TTC549 (cell line): ENCODE measurements around the gene TTC39B.

ENCODE experiments used
- FAIRE-seq: peaks from 2 replicates; lab custom pipeline; 2012; peaks lifted over from hg19 to GRCh38; lab: Jason Lieb, UNC

The TTC39B gene

DNA sequence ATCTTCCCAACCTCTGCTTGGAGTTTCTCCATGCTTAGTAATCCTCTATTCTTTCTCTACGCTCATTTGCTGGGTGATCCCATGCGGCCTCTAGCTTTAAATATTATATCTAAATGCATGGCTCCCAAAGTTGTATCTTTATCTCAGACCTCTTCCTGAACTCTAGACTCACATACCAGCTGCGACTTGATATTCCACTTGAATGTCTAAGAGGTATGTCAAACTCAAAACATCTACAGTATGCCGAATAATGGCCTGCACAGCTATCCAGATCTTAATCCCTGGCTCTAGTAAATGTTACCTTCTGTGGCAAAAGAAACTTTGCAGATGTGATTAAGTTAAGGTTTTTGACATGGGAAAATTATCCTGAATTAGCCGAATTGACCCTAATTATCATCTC lies 179.2 kb downstream of the TTC39B start:
- no peak for FAIRE-seq

DNA sequence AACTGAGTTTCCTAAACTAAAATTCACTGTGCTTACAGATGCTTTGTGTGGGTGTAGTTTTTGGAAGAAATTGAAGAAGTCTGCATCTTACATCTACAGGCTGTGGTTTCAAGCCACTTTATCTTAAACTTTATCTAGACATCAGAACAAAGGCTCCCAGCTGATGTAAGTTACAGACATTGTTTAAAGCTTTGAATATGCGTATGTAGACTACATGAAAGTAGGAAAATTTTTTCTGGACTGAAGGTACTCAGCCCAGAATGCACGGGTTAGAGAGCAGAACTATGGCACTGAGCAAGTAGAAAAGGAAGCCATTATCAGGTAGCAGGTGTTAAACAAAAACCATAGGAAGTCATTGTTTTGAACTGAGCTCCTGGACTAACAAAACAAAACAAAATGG lies 185.4 kb downstream of the TTC39B start:
- FAIRE-seq: no peak

DNA sequence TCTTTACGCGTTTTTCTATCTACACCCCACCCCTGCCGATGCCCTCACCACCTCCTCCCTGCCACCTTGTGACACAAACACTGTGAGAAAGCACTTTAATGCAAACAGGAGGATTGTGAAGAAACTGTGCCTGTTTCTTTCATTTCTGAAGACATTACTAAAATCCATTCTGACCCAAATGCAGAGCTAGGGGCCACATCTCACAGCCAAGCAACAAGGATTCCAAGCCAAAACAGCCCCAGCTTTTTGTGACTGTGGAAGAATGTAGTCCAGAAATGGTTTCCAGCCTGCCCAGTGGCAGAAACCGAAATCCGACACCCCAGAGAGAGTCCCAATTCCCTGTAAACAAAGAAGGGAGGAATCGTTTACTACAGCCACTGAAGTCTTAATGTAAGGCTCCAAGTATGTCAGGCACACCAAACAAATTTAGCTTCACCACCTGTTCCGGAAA lies 190.9 kb downstream of the TTC39B start:
- FAIRE-seq: no peak

DNA sequence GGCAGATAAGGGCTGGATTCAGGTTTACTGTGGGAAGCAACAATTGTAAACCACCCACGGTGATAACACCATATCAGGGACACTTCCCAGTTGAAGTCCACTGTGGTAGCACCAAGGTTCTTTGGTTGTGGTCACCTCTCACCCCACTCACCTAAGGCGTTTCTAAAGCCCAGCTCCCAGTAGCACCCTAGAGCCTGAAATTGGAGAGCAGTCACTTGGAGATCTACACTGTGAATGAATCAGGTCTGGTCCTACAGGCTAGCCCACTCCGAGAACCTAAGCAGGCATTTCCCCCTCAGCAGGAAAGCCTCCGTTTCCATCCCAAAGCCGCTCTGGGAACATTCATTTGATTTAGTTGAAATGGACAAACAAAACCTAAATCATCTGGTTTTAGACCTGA lies 191.3 kb downstream of the TTC39B start:
- FAIRE-seq: no peak

DNA sequence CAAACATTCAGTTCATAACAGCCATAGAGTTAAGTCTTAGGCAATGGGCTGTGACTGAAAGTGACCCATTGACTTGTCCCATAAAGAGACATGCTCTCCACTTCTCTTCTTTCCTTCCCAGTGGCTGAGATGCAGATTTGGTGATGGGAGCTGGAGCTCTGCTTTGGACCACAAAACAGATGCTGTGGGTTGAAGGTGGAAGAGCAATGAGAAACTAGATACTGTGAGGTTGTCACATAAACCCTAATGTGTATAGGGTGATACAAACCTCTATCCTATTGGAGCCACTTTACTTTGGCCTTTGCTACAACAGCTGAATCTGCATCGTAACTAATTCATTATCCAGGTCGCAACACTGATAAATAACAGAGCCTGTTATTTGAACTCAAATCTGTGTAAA lies 192.0 kb downstream of the TTC39B start:
- no peak for FAIRE-seq
